NCI-H345 treated with DMSO at 0.1 percent for 48 hours (cell line): ENCODE measurements around the gene SPTBN4.
A peak's percentile ranks its signal among the peaks of the same experiment; 100 is the strongest.
"Not testable (repeated sequence)": the region's sequence is repeated elsewhere in the genome, so short reads cannot be mapped to it uniquely, and the experiment has no call there.

ENCODE experiments used
- DNase-seq: peaks from one replicate; lab custom pipeline; 2025; ENCODE audit not compliant: unreplicated experiment; lab: John Stamatoyannopoulos, UW

The SPTBN4 gene

GRCh38 chr19:40585241-40585981 is 118.6 kb downstream of the SPTBN4 start:
- DNase-seq: no peak

DNA sequence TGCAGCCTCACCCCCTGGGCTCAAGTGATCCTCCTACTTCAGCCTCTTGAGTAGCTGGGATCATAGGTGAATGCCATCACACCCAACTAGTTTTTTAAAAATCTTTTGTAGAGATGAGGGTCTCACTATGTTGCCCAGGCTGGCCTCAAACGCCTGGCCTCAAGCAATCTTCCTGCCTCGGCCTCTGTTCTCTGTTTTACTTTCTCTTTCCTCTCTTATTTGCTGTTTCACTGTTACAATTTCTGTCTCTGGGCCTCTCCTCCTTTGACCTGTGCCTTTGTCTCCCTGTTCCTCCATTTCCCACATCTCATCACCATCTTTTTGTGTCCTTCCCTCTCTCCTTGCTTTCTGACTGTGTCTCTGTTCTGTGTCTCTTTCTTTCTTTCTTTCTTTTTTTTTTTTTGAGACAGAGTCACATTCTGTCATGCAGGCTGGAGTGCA is 119.2 kb downstream of the SPTBN4 start:
- no peak for DNase-seq

GRCh38 chr19:40586611-40587010 is 119.8 kb downstream of the SPTBN4 start:
- DNase-seq: no peak

DNA sequence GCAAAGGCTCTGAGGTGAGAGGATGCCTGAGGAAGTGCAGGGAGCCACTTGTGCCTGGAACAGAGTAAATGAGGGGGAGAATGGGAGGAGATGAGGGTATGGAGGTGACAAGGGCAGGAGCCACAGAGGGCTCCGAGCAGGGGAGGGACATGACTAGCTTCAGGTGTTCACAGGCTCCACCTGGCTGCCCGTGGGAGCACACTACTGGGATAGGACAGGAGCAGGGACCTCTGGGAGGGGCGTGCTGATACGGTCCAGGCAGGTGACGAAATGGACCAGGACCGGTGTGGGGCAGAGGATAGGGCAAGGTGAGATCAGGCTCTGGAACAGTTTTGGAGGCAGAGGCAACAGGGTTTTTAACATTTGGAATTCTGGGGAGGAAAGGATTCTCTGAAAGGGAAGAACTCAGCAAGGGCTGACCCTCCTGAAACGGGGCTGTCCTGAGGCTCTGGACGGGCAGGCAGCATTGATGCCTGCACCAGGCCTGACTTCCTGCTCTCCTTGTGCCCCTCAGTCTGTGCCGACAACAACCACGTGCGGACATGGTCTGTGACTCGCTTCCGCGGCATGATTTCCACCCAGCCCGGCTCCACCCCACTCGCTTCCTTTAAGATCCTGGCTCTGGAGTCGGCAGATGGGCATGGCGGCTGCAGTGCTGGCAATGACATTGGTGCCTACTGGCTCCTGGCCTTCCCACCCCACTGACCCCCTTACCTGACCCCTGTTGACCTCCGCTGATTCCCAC is 121.5 kb downstream of the SPTBN4 start:
- DNase-seq: no peak

DNA sequence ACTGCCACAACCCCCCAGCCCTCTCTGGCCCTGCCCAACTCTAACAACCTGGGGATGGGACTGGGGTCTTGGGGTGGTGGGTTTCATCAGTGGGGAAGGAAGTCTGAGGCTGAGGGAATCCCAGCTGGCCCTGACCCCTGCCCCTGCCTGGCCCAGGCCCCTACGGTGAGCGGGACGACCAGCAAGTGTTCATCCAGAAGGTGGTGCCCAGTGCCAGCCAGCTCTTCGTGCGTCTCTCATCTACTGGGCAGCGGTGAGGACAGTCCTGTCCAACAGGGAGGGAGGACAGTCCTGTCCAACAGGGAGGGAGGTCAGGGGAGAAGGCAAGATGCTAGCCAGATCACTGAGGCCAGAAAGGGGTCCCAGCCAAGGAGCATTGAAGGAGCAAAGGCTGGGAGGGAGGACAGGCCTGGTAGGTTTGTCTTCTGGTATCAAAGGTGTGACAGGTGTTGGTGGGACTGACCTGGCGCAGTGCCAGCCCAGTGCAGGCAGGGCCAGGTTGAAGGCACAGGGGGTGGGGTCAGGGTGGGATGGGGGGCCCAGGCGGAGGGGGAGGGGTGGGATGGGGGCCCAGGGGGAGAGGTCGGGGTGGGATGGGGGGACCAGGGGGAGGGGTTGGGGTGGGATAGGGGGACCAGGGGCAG is 122.2 kb downstream of the SPTBN4 start:
- DNase-seq: no peak

GRCh38 chr19:40589591-40590429 is 123.0 kb downstream of the SPTBN4 start:
- no peak for DNase-seq

DNA sequence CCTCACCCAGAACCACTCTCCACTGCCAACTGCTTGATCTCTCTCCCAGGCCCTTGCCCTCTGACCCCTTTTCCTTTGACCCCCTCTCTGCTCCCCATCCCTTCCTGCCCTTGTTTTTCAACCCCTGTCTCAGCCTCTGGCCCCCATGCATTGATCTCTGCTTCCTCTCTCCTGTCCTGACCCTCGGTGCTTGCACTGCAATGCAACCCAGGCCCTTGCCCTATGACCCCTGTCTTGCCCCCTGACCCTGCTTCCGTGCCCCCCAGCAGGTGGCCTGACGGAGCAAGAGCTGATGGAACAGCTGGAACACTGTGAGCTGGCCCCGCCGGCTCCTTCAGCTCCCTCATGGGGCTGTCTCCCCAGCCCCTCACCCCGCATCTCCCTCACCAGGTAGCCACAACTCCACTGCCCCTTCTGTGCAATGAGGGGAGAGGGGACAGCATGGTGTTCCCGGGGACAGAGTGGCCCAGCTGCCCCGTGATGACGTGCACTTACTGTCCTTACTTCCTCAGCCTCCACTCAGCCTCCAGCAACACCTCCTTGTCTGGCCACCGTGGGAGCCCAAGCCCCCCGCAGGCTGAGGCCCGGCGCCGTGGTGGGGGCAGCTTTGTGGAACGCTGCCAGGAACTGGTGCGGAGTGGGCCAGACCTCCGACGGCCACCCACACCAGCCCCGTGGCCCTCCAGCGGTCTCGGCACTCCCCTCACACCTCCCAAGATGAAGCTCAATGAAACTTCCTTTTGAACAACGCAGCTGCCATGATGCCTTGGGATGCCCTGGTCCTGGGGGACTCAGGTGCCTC is 123.9 kb downstream of the SPTBN4 start:
- DNase-seq: no peak

GRCh38 chr19:40591724-40592123 is 124.9 kb downstream of the SPTBN4 start:
- not testable (repeated sequence) for DNase-seq

- DNase-seq: peak; percentile 45
These were observed 125.4 kb downstream of the SPTBN4 start for GRCh38 chr19:40592170-40592569.

DNA sequence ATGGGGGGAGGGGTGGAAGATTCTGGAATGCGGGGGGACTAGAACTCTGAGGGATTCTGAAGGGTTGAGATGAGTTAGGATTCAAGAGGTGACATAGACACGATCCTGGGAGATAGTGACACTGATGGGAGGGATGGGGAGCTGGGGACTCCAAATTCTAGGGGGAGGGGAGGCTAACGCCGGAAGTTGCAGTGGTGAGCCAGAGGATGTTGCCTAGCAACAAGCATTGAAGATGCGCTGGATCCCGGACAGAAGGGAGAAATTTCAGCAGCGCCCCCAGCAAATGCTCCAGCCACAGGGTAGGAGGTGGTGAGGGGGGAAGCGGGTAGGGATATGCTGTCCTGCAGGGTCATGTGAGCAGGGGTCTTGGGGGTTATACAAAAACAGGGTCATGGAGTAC is 127.5 kb downstream of the SPTBN4 start:
- DNase-seq: peak; percentile 31

DNA sequence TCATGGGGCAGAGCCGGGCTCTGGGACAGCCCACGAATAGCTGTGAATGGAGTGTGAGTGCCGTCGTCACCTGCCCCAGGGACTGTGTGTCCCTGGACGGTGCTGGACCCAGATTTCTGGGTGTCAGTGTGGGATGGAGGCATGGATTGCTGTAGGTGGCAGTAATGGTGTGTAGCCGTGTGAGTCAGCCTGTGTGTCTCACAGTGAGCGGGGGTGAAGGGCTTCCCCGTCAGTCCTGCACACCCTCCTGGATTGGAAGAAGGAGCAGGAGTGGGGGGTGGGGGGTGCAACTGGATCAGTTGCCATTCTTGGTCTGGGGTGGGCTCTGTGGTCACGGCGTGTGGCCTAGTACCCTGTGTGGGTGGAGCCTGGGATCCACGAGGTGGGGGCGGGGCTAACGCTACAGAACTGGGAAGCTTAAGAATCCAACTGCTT is 127.9 kb downstream of the SPTBN4 start:
- DNase-seq: no peak

GRCh38 chr19:40596608-40597328 is 130.0 kb downstream of the SPTBN4 start:
- DNase-seq: no peak

DNA sequence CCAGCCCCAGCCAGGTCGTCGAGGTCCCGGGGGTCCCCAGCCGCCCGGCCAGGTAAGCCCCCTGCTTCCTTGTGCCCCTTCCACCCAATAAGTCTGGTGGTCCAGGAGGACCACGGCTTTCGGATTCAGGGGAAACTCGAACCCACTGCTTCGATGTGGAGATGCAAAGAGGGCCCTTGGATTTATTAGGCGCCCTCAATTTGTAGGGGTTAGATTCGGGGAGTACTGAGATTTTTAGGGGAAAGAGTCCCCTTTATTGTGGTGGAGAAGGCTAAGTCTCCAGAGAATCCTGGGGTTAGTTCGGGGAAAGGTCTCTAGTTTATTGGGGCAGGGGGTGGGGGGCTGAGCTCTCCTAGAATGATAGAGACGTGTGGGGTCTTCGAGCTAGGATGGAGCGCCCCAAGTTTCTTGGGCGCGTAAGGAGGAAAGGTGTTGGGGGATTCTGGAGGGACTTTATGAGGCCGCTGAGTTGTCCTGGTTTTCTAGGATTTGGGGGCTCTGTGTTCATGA is 130.6 kb downstream of the SPTBN4 start:
- DNase-seq: no peak

GRCh38 chr19:40598121-40598917 is 131.5 kb downstream of the SPTBN4 start:
- peak; percentile 94 for DNase-seq

GRCh38 chr19:40598918-40599307 is 132.1 kb downstream of the SPTBN4 start:
- DNase-seq: no peak

- DNase-seq: no peak
These were observed 132.6 kb downstream of the SPTBN4 start for GRCh38 chr19:40599331-40599901.

- DNase-seq: no peak
These were observed 133.2 kb downstream of the SPTBN4 start for GRCh38 chr19:40599902-40600569.
